OCI-LY7 (cell line): Measurements from ENCODE around the gene UVSSA. TPM values are rescaled to one million over a fixed set of nuclear protein-coding genes. Genes with fewer than 3 reads are reported as not detected.
"Not testable (repeated sequence)": the region's sequence is repeated elsewhere in the genome, so short reads cannot be mapped to it uniquely, and the experiment has no call there.

Experiments
- BruUV-seq: library from RNA; stranded (reverse); fragments of 400-500 nt; replicated peaks from 2 replicates; lab custom pipeline; 2021; lab: Mats Ljungman, UMichigan
- CTCF ChIA-PET: fragments of 300-600 bp; sonication (Branson Sonifier 250); formaldehyde crosslinking; loops from one replicate; lab custom pipeline; 2022; ENCODE audit warnings: antibody characterized with exemption; ENCODE audit not compliant: unreplicated experiment; lab: Charles Lee
- POLR2A ChIA-PET: fragments of 300-600 bp; sonication (Branson Sonifier 250); formaldehyde crosslinking; loops from one replicate; lab custom pipeline; 2022; ENCODE audit warnings: antibody characterized with exemption; lab: Charles Lee
- DNase-seq: peaks from one replicate; pipeline ENCODE4 v3.0.0-alpha.2; 2015; ENCODE audit warnings: low spot score
- H2AFZ ChIP-seq: fragments of 200-600 bp; sonication (generic), shearing (Covaris generic); 2 replicates; pipeline ENCODE4 v1.6.1; 2014; ENCODE audit warnings: mild to moderate bottlenecking, antibody characterized with exemption, low read length, moderate library complexity
- H3K27ac ChIP-seq: fragments of 200-600 bp; sonication (generic); 2 replicates; pipeline ENCODE4 v1.5.1; 2014; ENCODE audit warnings: mixed run types, low read depth, mild to moderate bottlenecking, moderate library complexity, low read length, inconsistent platforms; ENCODE audit not compliant: poor library complexity, severe bottlenecking
- H3K36me3 ChIP-seq: fragments of 200-600 bp; sonication (generic); 2 replicates; pipeline ENCODE4 v1.6.1; 2014; ENCODE audit warnings: mild to moderate bottlenecking, antibody characterized with exemption, low read length, moderate library complexity, mixed read lengths; ENCODE audit not compliant: insufficient read depth
- H3K4me1 ChIP-seq: fragments of 200-600 bp; sonication (generic); 2 replicates; pipeline ENCODE4 v1.5.1; 2014; ENCODE audit warnings: mild to moderate bottlenecking, low read length; ENCODE audit not compliant: insufficient read depth, poor library complexity, severe bottlenecking
- H3K4me2 ChIP-seq: fragments of 200-600 bp; sonication (generic); 2 replicates; pipeline ENCODE4 v1.6.1; 2014; ENCODE audit warnings: mild to moderate bottlenecking, low read length
- H3K4me3 ChIP-seq: fragments of 200-600 bp; sonication (generic); 2 replicates; pipeline ENCODE4 v1.5.1; 2014; ENCODE audit warnings: mild to moderate bottlenecking, low read depth, low read length; ENCODE audit not compliant: poor library complexity, severe bottlenecking
- H3K79me2 ChIP-seq: fragments of 200-600 bp; sonication (generic); 2 replicates; pipeline ENCODE4 v1.6.1; 2016; ENCODE audit warnings: low read depth, mild to moderate bottlenecking, low read length, moderate library complexity, mixed read lengths; ENCODE audit not compliant: insufficient read depth
- H3K9me2 ChIP-seq: fragments of 200-600 bp; sonication (generic); 2 replicates; pipeline ENCODE4 v1.6.1; 2016; ENCODE audit warnings: mild to moderate bottlenecking, low read length, mixed read lengths; ENCODE audit not compliant: insufficient read depth
- H3K9me3 ChIP-seq: fragments of 200-600 bp; sonication (generic); 2 replicates; pipeline ENCODE4 v1.6.1; 2014; ENCODE audit warnings: mild to moderate bottlenecking, mixed run types, low read length, mixed read lengths
- H4K20me1 ChIP-seq: fragments of 200-600 bp; sonication (generic); 2 replicates; pipeline ENCODE4 v1.6.1; 2014; ENCODE audit warnings: mild to moderate bottlenecking, antibody characterized with exemption, low read length, moderate library complexity, mixed read lengths; ENCODE audit not compliant: insufficient read depth
- EZH2phosphoT487 ChIP-seq: fragments of 200-600 bp; sonication (generic); IDR thresholded peaks from 2 replicates; pipeline ENCODE4 v1.6.1; 2018; ENCODE audit warnings: low read depth, borderline replicate concordance, mild to moderate bottlenecking, mixed run types, antibody characterized with exemption, low read length, moderate library complexity, mixed read lengths
- intact Hi-C: fragments of 100-400 bp; cut with micrococcal nuclease; formaldehyde crosslinking; loops from one replicate; pipeline ENCODE4 v1.10.0; 2022; ENCODE audit not compliant: unreplicated experiment
- total RNA-seq, 2 experiments: library from RNA; depleted of rRNA in 1 of 2; stranded (reverse); fragments of >200 nt in 1 of 2; shearing (Covaris generic) in 1 of 2; gene quantifications; 2 replicates each; pipeline ENCODE4 v1.2.3, GENCODE V29; 2014 to 2022
- TF ChIP-seq, protein P1 (sequence below): fragments of 200-600 bp; sonication (generic); conservative IDR thresholded peaks from 2 replicates; pipeline ENCODE4 v1.5.1; 2014; ENCODE audit warnings: mild to moderate bottlenecking, antibody characterized with exemption, low read length, moderate library complexity, mixed read lengths

The UVSSA gene
- total RNA-seq, 2 experiments from 2014 or later = 13.2 to 43.2 TPM

DNA sequence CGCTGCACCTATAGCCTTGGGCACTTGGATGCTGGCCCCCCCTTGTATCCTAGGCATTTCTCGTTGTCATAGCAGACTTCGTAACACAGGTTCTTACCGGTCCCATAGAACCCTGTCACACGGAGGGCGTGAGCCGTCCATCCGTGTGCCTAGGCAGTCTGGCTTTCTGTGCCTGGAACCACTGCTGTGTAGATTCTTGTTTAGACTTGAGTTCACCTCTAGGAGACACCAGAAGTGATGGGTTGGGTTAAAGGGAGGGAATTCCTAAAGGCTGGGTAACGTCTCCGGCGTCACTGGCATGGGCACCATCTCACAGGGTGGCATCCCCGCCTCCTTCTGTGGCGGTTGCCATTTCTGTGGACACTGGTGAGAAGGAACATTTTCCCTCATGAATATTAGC is 72.7 kb downstream of the UVSSA start:
- intact Hi-C loops = loop anchor here (5.0 kb wide), 1 partner anchor 88 kb away; no protein-coding TSS in a partner anchor
- no peaks in the 10 kb centered on the region for H4K20me1 ChIP-seq
- no peaks in the 10 kb centered on the region for H3K4me1 ChIP-seq
- BruUV-seq = no TSS peak
- TF ChIP-seq, protein P1, sequence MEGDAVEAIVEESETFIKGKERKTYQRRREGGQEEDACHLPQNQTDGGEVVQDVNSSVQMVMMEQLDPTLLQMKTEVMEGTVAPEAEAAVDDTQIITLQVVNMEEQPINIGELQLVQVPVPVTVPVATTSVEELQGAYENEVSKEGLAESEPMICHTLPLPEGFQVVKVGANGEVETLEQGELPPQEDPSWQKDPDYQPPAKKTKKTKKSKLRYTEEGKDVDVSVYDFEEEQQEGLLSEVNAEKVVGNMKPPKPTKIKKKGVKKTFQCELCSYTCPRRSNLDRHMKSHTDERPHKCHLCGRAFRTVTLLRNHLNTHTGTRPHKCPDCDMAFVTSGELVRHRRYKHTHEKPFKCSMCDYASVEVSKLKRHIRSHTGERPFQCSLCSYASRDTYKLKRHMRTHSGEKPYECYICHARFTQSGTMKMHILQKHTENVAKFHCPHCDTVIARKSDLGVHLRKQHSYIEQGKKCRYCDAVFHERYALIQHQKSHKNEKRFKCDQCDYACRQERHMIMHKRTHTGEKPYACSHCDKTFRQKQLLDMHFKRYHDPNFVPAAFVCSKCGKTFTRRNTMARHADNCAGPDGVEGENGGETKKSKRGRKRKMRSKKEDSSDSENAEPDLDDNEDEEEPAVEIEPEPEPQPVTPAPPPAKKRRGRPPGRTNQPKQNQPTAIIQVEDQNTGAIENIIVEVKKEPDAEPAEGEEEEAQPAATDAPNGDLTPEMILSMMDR = no peak
- TF ChIP-seq EZH2phosphoT487 = no peak
- no peak overlapping the region for H3K4me2 ChIP-seq
- no peaks in the 10 kb centered on the region for H3K79me2 ChIP-seq
- H3K9me2 ChIP-seq = no peaks in the 10 kb centered on the region
- H3K4me3 ChIP-seq = no peak overlapping the region
- no peaks in the 10 kb centered on the region for H3K9me3 ChIP-seq
- ChIA-PET CTCF (no interaction called here), POLR2A (interaction anchor here (0.6 kb wide), 1 partner anchor 604 kb away, joined by 3 read pairs; no protein-coding TSS in a partner anchor)
- no peak overlapping the region for H3K27ac ChIP-seq
- H2AFZ ChIP-seq = no peak overlapping the region
- DNase-seq = no peak
- no peaks in the 10 kb centered on the region for H3K36me3 ChIP-seq

- Histone ChIP-seq H3K4me3 (no peak overlapping the region), H3K4me1 (no peaks in the 10 kb centered on the region), H3K9me3 (no peaks in the 10 kb centered on the region), H4K20me1 (no peaks in the 10 kb centered on the region), H2AFZ (no peak overlapping the region), H3K27ac (no peak overlapping the region), H3K79me2 (no peaks in the 10 kb centered on the region), H3K9me2 (no peaks in the 10 kb centered on the region), H3K36me3 (no peaks in the 10 kb centered on the region), H3K4me2 (no peak overlapping the region)
- BruUV-seq = no TSS peak
- no peak for TF ChIP-seq EZH2phosphoT487
- TF ChIP-seq, protein P1 = no peak
- DNase-seq = no peak
- intact Hi-C loops = loop anchor here (5.0 kb wide), 1 partner anchor 86 kb away; no protein-coding TSS in a partner anchor
- POLR2A ChIA-PET = no interaction called here
- CTCF ChIA-PET = no interaction called here
Measured at GRCh38 chr4:1421657-1422056, 74.6 kb downstream of the UVSSA start.

DNA sequence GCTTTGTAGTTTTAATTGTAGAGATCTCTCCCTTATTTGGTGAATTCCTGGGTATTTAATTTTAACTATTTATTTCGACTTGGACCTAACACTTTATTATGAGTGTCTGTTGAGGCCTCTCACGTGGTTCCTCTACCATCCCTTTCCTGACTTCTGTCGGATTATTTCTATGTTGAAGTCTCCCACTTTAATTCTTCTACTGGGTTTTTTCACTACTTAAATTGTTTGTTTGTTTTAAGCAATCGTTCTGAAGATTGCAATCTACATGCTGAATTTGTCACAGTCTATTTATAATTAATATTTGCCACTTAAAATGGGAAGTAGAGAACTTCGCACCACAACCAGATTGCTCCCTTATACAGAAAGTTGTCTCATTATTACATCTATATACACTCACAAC is 80.0 kb downstream of the UVSSA start:
- no peaks in the 10 kb centered on the region for H3K9me3 ChIP-seq
- no peak overlapping the region for H3K4me3 ChIP-seq
- H3K79me2 ChIP-seq = no peaks in the 10 kb centered on the region
- intact Hi-C loops = no loop called here
- no peaks in the 10 kb centered on the region for H3K4me1 ChIP-seq
- H3K4me2 ChIP-seq = no peak overlapping the region
- BruUV-seq = no TSS peak
- H2AFZ ChIP-seq = no peak overlapping the region
- POLR2A ChIA-PET = no interaction called here
- no peak for DNase-seq
- CTCF ChIA-PET = no interaction called here
- TF ChIP-seq EZH2phosphoT487 = no peak
- TF ChIP-seq, protein P1 = no peak
- no peaks in the 10 kb centered on the region for H3K9me2 ChIP-seq
- H3K27ac ChIP-seq = no peak overlapping the region
- H3K36me3 ChIP-seq = no peaks in the 10 kb centered on the region
- H4K20me1 ChIP-seq = no peaks in the 10 kb centered on the region

- H3K27ac ChIP-seq, H3K4me1 ChIP-seq, H3K4me3 ChIP-seq, CTCF ChIA-PET, POLR2A ChIA-PET, H2AFZ ChIP-seq, H3K9me3 ChIP-seq, H3K4me2 ChIP-seq, H3K9me2 ChIP-seq, intact Hi-C loops, DNase-seq, H3K79me2 ChIP-seq, H3K36me3 ChIP-seq, H4K20me1 ChIP-seq, BruUV-seq: not testable (repeated sequence)
Measured at GRCh38 chr4:1443688-1444172, 96.7 kb downstream of the UVSSA start.
